Calu3 (cell line): ENCODE results near the gene RALGAPB. TPM values are rescaled to one million over a fixed set of nuclear protein-coding genes. Genes with fewer than 3 reads are reported as not detected.

ENCODE experiments used
- BruUV-seq: library from RNA; stranded (reverse); fragments of 400-500 nt; replicated peaks from 2 replicates; lab custom pipeline; 2021; lab: Mats Ljungman, UMichigan
- CTCF ChIA-PET: fragments of 300-600 bp; sonication (Branson Sonifier 250); formaldehyde crosslinking; loops from one replicate; lab custom pipeline; 2022; ENCODE audit warnings: antibody characterized with exemption; lab: Charles Lee
- DNase-seq: peaks from one replicate; pipeline ENCODE4 v3.0.0; 2022
- H3K27ac Mint-ChIP-seq: one replicate; pipeline ENCODE4 v1.8.0; 2022; ENCODE audit warnings: mixed read lengths; ENCODE audit not compliant: unreplicated experiment
- H3K27me3 Mint-ChIP-seq: one replicate; pipeline ENCODE4 v1.8.0; 2022; ENCODE audit warnings: mixed read lengths; ENCODE audit not compliant: unreplicated experiment
- H3K36me3 Mint-ChIP-seq: one replicate; pipeline ENCODE4 v1.8.0; 2022; ENCODE audit warnings: mild to moderate bottlenecking, moderate library complexity, mixed read lengths; ENCODE audit not compliant: insufficient read depth, unreplicated experiment
- H3K4me1 Mint-ChIP-seq: one replicate; pipeline ENCODE4 v1.8.0; 2022; ENCODE audit warnings: mild to moderate bottlenecking, low read depth, mixed read lengths; ENCODE audit not compliant: unreplicated experiment
- H3K4me3 Mint-ChIP-seq: one replicate; pipeline ENCODE4 v1.8.0; 2022; ENCODE audit warnings: mild to moderate bottlenecking, low read depth, moderate library complexity, mixed read lengths; ENCODE audit not compliant: unreplicated experiment
- H3K9me3 Mint-ChIP-seq: one replicate; pipeline ENCODE4 v1.8.0; 2022; ENCODE audit warnings: low read depth, mixed read lengths; ENCODE audit not compliant: unreplicated experiment
- CTCF ChIP-seq: fragments of 200-600 bp; IDR thresholded peaks from one replicate; pipeline ENCODE4 v1.8.0; 2022; ENCODE audit warnings: antibody characterized with exemption; ENCODE audit not compliant: unreplicated experiment
- intact Hi-C: fragments of 100-400 bp; cut with micrococcal nuclease; formaldehyde crosslinking; loops from one replicate; pipeline ENCODE4 v1.10.0; 2022; ENCODE audit not compliant: unreplicated experiment
- total RNA-seq: library from RNA; stranded (reverse); gene quantifications from 2 replicates; pipeline ENCODE4 v1.2.3, GENCODE V29; 2022

RALGAPB gene
- total RNA-seq, 1 experiment from 2014 or later = 59.8 TPM

GRCh38 chr20:38569747-38570525, 97.3 kb downstream of the RALGAPB start:
- intact Hi-C loops = no loop called here
- BruUV-seq = no TSS peak
- Mint-ChIP-seq H3K36me3 (peaks cover 5% of the 10 kb centered on the region), H3K4me3 (no peak overlapping the region), H3K4me1 (no peaks in the 10 kb centered on the region), H3K27me3 (no peaks in the 10 kb centered on the region), H3K9me3 (no peaks in the 10 kb centered on the region), H3K27ac (no peak overlapping the region)
- DNase-seq = no peak
- CTCF ChIA-PET = interaction anchor here (0.5 kb wide), 1 partner anchor 42 kb away, joined by 7 read pairs; no protein-coding TSS in a partner anchor
- TF ChIP-seq CTCF = no peak

- BruUV-seq = no TSS peak
- no peak overlapping the region for H3K27ac Mint-ChIP-seq
These were observed 100.8 kb downstream of the RALGAPB start for GRCh38 chr20:38573413-38573812.

GRCh38 chr20:38579219-38579910, 106.7 kb downstream of the RALGAPB start:
- H3K27ac Mint-ChIP-seq = no peak overlapping the region
- no TSS peak for BruUV-seq
- TF ChIP-seq CTCF = no peak

More at GRCh38 chr20:38573413-38573812, 100.8 kb downstream of the RALGAPB start:
- no peak for TF ChIP-seq CTCF
- intact Hi-C loops = no loop called here
- Mint-ChIP-seq H3K9me3 (no peaks in the 10 kb centered on the region), H3K36me3 (peaks cover 10% of the 10 kb centered on the region), H3K4me3 (no peak overlapping the region), H3K27me3 (no peaks in the 10 kb centered on the region), H3K4me1 (no peaks in the 10 kb centered on the region)
- CTCF ChIA-PET = no interaction called here
- no peak for DNase-seq

GRCh38 chr20:38579921-38580320, 107.3 kb downstream of the RALGAPB start:
- H3K27me3 Mint-ChIP-seq = no peaks in the 10 kb centered on the region
- no TSS peak for BruUV-seq

More at GRCh38 chr20:38579219-38579910, 106.7 kb downstream of the RALGAPB start:
- Mint-ChIP-seq H3K4me1 (no peaks in the 10 kb centered on the region), H3K27me3 (no peaks in the 10 kb centered on the region), H3K4me3 (no peak overlapping the region), H3K9me3 (no peaks in the 10 kb centered on the region), H3K36me3 (peaks cover 22% of the 10 kb centered on the region)
- CTCF ChIA-PET = interaction anchor here (0.8 kb wide), 1 partner anchor 11 kb away, joined by 3 read pairs; no protein-coding TSS in a partner anchor
- DNase-seq = no peak
- intact Hi-C loops = no loop called here

More at GRCh38 chr20:38579921-38580320, 107.3 kb downstream of the RALGAPB start:
- Mint-ChIP-seq H3K36me3 (peaks cover 18% of the 10 kb centered on the region), H3K27ac (no peak overlapping the region), H3K4me1 (no peaks in the 10 kb centered on the region), H3K9me3 (no peaks in the 10 kb centered on the region), H3K4me3 (no peak overlapping the region)
- TF ChIP-seq CTCF = no peak
- intact Hi-C loops = no loop called here
- DNase-seq = no peak
- CTCF ChIA-PET = interaction anchor here (1.9 kb wide), 1 partner anchor 8 kb away, joined by 4 read pairs; no protein-coding TSS in a partner anchor
